Fibroblast of villous mesenchyme (primary cell): ENCODE results near the gene MAPK10. TPM values are rescaled to one million over a fixed set of nuclear protein-coding genes. Genes with fewer than 3 reads are reported as not detected.

Source experiments
- DNase-seq: peaks from one replicate; pipeline ENCODE4 v3.0.0-alpha.2; 2010; ENCODE audit warnings: low read depth
- H3K4me3 ChIP-seq: 2 replicates; pipeline ENCODE4 v1.5.1; 2011; ENCODE audit warnings: low read depth, mild to moderate bottlenecking, low read length
- total RNA-seq: library from RNA; depleted of rRNA; stranded (reverse); fragments of >200 nt; gene quantifications from 2 replicates; pipeline ENCODE4 v1.2.3, GENCODE V29; 2012
- TF ChIP-seq, protein P1 (sequence below): IDR thresholded peaks from 2 replicates; pipeline ENCODE4 v1.5.1; 2012; ENCODE audit warnings: low read depth, mild to moderate bottlenecking, low read length; ENCODE audit not compliant: insufficient read depth

MAPK10 gene
- total RNA-seq, 1 donor = 12.1 TPM

GRCh38 chr4:86101410-86101809, 258.4 kb downstream of the MAPK10 start:
- no peak for DNase-seq
- no peak overlapping the region for H3K4me3 ChIP-seq
- TF ChIP-seq, protein P1, sequence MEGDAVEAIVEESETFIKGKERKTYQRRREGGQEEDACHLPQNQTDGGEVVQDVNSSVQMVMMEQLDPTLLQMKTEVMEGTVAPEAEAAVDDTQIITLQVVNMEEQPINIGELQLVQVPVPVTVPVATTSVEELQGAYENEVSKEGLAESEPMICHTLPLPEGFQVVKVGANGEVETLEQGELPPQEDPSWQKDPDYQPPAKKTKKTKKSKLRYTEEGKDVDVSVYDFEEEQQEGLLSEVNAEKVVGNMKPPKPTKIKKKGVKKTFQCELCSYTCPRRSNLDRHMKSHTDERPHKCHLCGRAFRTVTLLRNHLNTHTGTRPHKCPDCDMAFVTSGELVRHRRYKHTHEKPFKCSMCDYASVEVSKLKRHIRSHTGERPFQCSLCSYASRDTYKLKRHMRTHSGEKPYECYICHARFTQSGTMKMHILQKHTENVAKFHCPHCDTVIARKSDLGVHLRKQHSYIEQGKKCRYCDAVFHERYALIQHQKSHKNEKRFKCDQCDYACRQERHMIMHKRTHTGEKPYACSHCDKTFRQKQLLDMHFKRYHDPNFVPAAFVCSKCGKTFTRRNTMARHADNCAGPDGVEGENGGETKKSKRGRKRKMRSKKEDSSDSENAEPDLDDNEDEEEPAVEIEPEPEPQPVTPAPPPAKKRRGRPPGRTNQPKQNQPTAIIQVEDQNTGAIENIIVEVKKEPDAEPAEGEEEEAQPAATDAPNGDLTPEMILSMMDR = no peak

DNA sequence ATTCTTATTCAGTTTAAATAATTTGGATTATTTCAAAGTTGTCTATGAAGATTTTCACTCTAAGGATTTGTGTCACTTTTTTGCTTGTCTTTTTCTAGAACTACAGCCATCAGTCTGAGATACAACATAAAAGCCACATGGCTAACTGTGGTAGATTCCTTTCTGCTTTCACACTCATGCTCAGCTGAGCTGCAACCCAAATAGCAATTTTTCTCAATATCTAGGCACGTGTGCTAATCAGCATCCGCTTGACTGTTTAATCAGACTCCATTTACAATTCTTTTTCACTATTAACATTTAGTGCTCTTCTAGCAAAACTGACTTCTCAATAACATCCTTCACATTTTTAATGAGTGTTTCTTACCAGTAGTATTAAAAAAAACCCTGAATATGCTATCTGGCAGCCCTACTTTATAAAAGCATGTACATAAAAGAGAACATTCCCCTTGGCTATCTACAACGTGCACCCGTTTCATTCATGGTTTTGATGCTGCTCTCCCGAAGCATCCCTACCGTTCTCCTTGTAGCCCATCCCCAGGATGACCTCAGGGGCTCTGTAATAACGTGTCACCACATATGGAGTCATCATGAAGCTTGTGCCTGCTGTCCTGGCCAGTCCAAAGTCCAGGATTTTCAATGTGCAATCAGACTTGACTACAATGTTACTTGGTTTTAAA, 259.2 kb downstream of the MAPK10 start:
- no peak for DNase-seq
- TF ChIP-seq, protein P1 = no peak
- H3K4me3 ChIP-seq = no peak overlapping the region

GRCh38 chr4:86099348-86099747, 260.5 kb downstream of the MAPK10 start:
- H3K4me3 ChIP-seq = no peak overlapping the region
- TF ChIP-seq, protein P1 = no peak
- no peak for DNase-seq

GRCh38 chr4:86098691-86099090, 261.2 kb downstream of the MAPK10 start:
- TF ChIP-seq, protein P1 = no peak
- H3K4me3 ChIP-seq = no peak overlapping the region
- DNase-seq = no peak

GRCh38 chr4:86096373-86096772, 263.5 kb downstream of the MAPK10 start:
- H3K4me3 ChIP-seq = no peak overlapping the region
- DNase-seq = no peak
- TF ChIP-seq, protein P1 = no peak

GRCh38 chr4:86092684-86093083, 267.2 kb downstream of the MAPK10 start:
- H3K4me3 ChIP-seq = no peak overlapping the region
- TF ChIP-seq, protein P1 = no peak
- peak; percentile 45 for DNase-seq

GRCh38 chr4:86091201-86091600, 268.7 kb downstream of the MAPK10 start:
- TF ChIP-seq, protein P1 = no peak
- no peak overlapping the region for H3K4me3 ChIP-seq
- DNase-seq = no peak
